ENCODE measurements around the gene ACSM2B.
"Not testable (repeated sequence)": the region's sequence is repeated elsewhere in the genome, so short reads cannot be mapped to it uniquely, and the experiment has no call there.

Gene ACSM2B

GRCh38 chr16:20576145-20576544 lies at the start of gene ACSM2B:
TSS of gene ACSM2B (minus strand) at chr16:20576367. CDS start at chr16:20564845, 11,522 bp downstream.
- not testable (repeated sequence) for DNase-seq

- no peak for DNase-seq
Observed at GRCh38 chr16:20624882-20625807, 49.0 kb upstream of the ACSM2B start.

GRCh38 chr16:20624205-20624604 lies 48.0 kb upstream of the ACSM2B start:
- no peak for DNase-seq

GRCh38 chr16:20622498-20622870 lies 46.3 kb upstream of the ACSM2B start:
- no peak for DNase-seq

- DNase-seq: no peak
Observed at GRCh38 chr16:20621406-20621805, 45.2 kb upstream of the ACSM2B start.

- no peak for DNase-seq
Observed at GRCh38 chr16:20620770-20621169, 44.6 kb upstream of the ACSM2B start.

- DNase-seq: no peak
Observed at GRCh38 chr16:20620003-20620402, 43.8 kb upstream of the ACSM2B start.

GRCh38 chr16:20617271-20617670 lies 41.1 kb upstream of the ACSM2B start:
- no peak for DNase-seq

GRCh38 chr16:20614186-20615141 lies 38.3 kb upstream of the ACSM2B start:
- no peak for DNase-seq

- no peak for DNase-seq
Observed at GRCh38 chr16:20613481-20614185, 37.5 kb upstream of the ACSM2B start.

- no peak for DNase-seq
Observed at GRCh38 chr16:20612551-20613480, 36.6 kb upstream of the ACSM2B start.

- DNase-seq: no peak
Observed at GRCh38 chr16:20611975-20612481, 35.9 kb upstream of the ACSM2B start.

GRCh38 chr16:20611350-20611902 lies 35.3 kb upstream of the ACSM2B start:
- DNase-seq: no peak

GRCh38 chr16:20610892-20611349 lies 34.8 kb upstream of the ACSM2B start:
- no peak for DNase-seq

GRCh38 chr16:20610211-20610891 lies 34.2 kb upstream of the ACSM2B start:
- peak; percentile 20 for DNase-seq

- DNase-seq: peak; percentile 81
Observed at GRCh38 chr16:20602205-20602604, 26.0 kb upstream of the ACSM2B start.

- DNase-seq: not testable (repeated sequence)
Observed at GRCh38 chr16:20599475-20599874, 23.3 kb upstream of the ACSM2B start.

- peak; percentile 6 for DNase-seq
Observed at GRCh38 chr16:20598832-20599469, 22.8 kb upstream of the ACSM2B start.

GRCh38 chr16:20595694-20596093 lies 19.5 kb upstream of the ACSM2B start:
- DNase-seq: not testable (repeated sequence)

- not testable (repeated sequence) for DNase-seq
Observed at GRCh38 chr16:20595068-20595467, 18.9 kb upstream of the ACSM2B start.

Data from OCI-M1 (cell line).